Epithelial cell of proximal tubule (primary cell): ENCODE measurements around the gene MAD1L1. TPM values are rescaled to one million over a fixed set of nuclear protein-coding genes. Genes with fewer than 3 reads are reported as not detected.

ENCODE experiments used
- DNase-seq: peaks from one replicate; pipeline ENCODE4 v3.0.0-alpha.2; 2011; ENCODE audit warnings: low read depth
- H3K4me3 ChIP-seq: 2 replicates; pipeline ENCODE4 v1.5.1; 2011; ENCODE audit warnings: low read depth, mild to moderate bottlenecking, low read length
- CTCF ChIP-seq: conservative IDR thresholded peaks from 2 replicates; pipeline ENCODE4 v1.5.1; 2012; ENCODE audit warnings: low read depth, mild to moderate bottlenecking, low read length
- total RNA-seq: library from RNA; depleted of rRNA; stranded (reverse); fragments of >200 nt; gene quantifications from 2 replicates; pipeline ENCODE4 v1.2.3, GENCODE V29; 2015

Gene MAD1L1
- total RNA-seq, 1 donor from 2014 or later = 83.4 TPM

GRCh38 chr7:1922870-1923236 is 309.9 kb downstream of the MAD1L1 start:
- no peak for DNase-seq
- no peak overlapping the region for H3K4me3 ChIP-seq
- TF ChIP-seq CTCF = no peak

GRCh38 chr7:1922071-1922869 is 310.5 kb downstream of the MAD1L1 start:
- DNase-seq = no peak
- TF ChIP-seq CTCF = no peak
- no peak overlapping the region for H3K4me3 ChIP-seq

- no peak for TF ChIP-seq CTCF
- DNase-seq = no peak
- no peak overlapping the region for H3K4me3 ChIP-seq
Observed at GRCh38 chr7:1920881-1921280, 311.9 kb downstream of the MAD1L1 start.

- TF ChIP-seq CTCF = no peak
- DNase-seq = no peak
Observed at GRCh38 chr7:1920266-1920681, 312.5 kb downstream of the MAD1L1 start.

GRCh38 chr7:1919539-1920265 is 313.0 kb downstream of the MAD1L1 start:
- no peak for TF ChIP-seq CTCF
- no peak overlapping the region for H3K4me3 ChIP-seq
- no peak for DNase-seq

More at GRCh38 chr7:1920266-1920681, 312.5 kb downstream of the MAD1L1 start:
- no peak overlapping the region for H3K4me3 ChIP-seq

- no peak for TF ChIP-seq CTCF
Observed at GRCh38 chr7:1918881-1919525, 313.7 kb downstream of the MAD1L1 start.

More at GRCh38 chr7:1918881-1919525, 313.7 kb downstream of the MAD1L1 start:
- no peak for DNase-seq
- H3K4me3 ChIP-seq = no peak overlapping the region
